ENCODE measurements around the gene ZBTB8OS. TPM values are rescaled to one million over a fixed set of nuclear protein-coding genes. Genes with fewer than 3 reads are reported as not detected.

The ZBTB8OS gene
- total and polyA plus RNA-seq, 12 donors: 9.7 to 83.0 (median 38.4) TPM

GRCh38 chr1:32695098-32695904 is 45.0 kb upstream of the ZBTB8OS start:
- DNase-seq: peak in 6 of 7 donors; percentile 75 to 93 (median 88)
- H3K4me1 ChIP-seq (replicated peaks in 1 of 2): peaks cover 0 to 19% of the 10 kb centered on the region in 2 donors

GRCh38 chr1:32693455-32694174 is 43.3 kb upstream of the ZBTB8OS start:
- H3K4me1 ChIP-seq (replicated peaks in 1 of 2): peaks cover 0 to 19% of the 10 kb centered on the region in 2 donors
- no peak for DNase-seq
- H3K27ac ChIP-seq: no peak overlapping the region
- no peak overlapping the region for H3K4me3 ChIP-seq
- no peaks in the 10 kb centered on the region for H3K27me3 ChIP-seq
- 92 to 96% (median 95%) methylated on average over 6 of the region's 6 CpGs for WGBS, 4 donors
- intact Hi-C loops (cut with DNase I): no loop called here
- no peaks in the 10 kb centered on the region for H3K36me3 ChIP-seq (replicated peaks in 1 of 2)
- no peak for TF ChIP-seq POLR2A (IDR thresholded peaks at IDR 0.05)
- TF ChIP-seq, protein P1, sequence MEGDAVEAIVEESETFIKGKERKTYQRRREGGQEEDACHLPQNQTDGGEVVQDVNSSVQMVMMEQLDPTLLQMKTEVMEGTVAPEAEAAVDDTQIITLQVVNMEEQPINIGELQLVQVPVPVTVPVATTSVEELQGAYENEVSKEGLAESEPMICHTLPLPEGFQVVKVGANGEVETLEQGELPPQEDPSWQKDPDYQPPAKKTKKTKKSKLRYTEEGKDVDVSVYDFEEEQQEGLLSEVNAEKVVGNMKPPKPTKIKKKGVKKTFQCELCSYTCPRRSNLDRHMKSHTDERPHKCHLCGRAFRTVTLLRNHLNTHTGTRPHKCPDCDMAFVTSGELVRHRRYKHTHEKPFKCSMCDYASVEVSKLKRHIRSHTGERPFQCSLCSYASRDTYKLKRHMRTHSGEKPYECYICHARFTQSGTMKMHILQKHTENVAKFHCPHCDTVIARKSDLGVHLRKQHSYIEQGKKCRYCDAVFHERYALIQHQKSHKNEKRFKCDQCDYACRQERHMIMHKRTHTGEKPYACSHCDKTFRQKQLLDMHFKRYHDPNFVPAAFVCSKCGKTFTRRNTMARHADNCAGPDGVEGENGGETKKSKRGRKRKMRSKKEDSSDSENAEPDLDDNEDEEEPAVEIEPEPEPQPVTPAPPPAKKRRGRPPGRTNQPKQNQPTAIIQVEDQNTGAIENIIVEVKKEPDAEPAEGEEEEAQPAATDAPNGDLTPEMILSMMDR (IDR thresholded peaks at IDR 0.05): no peak
- H3K9me3 ChIP-seq (replicated peaks in 1 of 3): no peaks in the 10 kb centered on the region

More at GRCh38 chr1:32695098-32695904, 45.0 kb upstream of the ZBTB8OS start:
- intact Hi-C loops (cut with DNase I): no loop called here
- H3K27ac ChIP-seq: peak overlapping the region in 2 of 5 donors; percentile 8 to 29
- 55 to 63% (median 61%) methylated on average over 12 to 17 of the region's 17 CpGs for WGBS, 4 donors
- H3K9me3 ChIP-seq (replicated peaks in 1 of 3): no peaks in the 10 kb centered on the region
- no peak for TF ChIP-seq POLR2A (IDR thresholded peaks at IDR 0.05)
- TF ChIP-seq, protein P1 (IDR thresholded peaks at IDR 0.05): no peak
- H3K36me3 ChIP-seq (replicated peaks in 1 of 2): no peaks in the 10 kb centered on the region
- no peak overlapping the region for H3K4me3 ChIP-seq
- H3K27me3 ChIP-seq: no peaks in the 10 kb centered on the region

- 96 to 98% (median 97%) methylated on average over 2 of the region's 2 CpGs for WGBS, 4 donors
- peaks cover 0 to 21% of the 10 kb centered on the region in 2 donors for H3K36me3 ChIP-seq (replicated peaks in 1 of 2)
Observed at GRCh38 chr1:32686387-32686786, 36.0 kb upstream of the ZBTB8OS start.

GRCh38 chr1:32685498-32685897 is 35.1 kb upstream of the ZBTB8OS start:
- Histone ChIP-seq H3K27ac (peak overlapping the region in 1 of 5 donors; percentile 1), H3K4me3 (no peak overlapping the region), H3K9me3 (replicated peaks in 1 of 3) (no peaks in the 10 kb centered on the region), H3K36me3 (replicated peaks in 1 of 2) (peaks cover 0 to 30% of the 10 kb centered on the region in 2 donors), H3K4me1 (replicated peaks in 1 of 2) (peaks cover 0 to 23% of the 10 kb centered on the region in 2 donors), H3K27me3 (no peaks in the 10 kb centered on the region)
- DNase-seq: peak in 1 of 7 donors; percentile 21
- intact Hi-C loops (cut with DNase I): no loop called here
- no peak for TF ChIP-seq POLR2A (IDR thresholded peaks at IDR 0.05)
- 56 to 75% (median 62%) methylated on average over 2 of the region's 2 CpGs for WGBS, 4 donors

More at GRCh38 chr1:32686387-32686786, 36.0 kb upstream of the ZBTB8OS start:
- Histone ChIP-seq H3K4me1 (replicated peaks in 1 of 2) (peaks cover 0 to 14% of the 10 kb centered on the region in 2 donors), H3K4me3 (no peak overlapping the region), H3K27ac (no peak overlapping the region), H3K9me3 (replicated peaks in 1 of 3) (no peaks in the 10 kb centered on the region), H3K27me3 (no peaks in the 10 kb centered on the region)
- no peak for TF ChIP-seq POLR2A (IDR thresholded peaks at IDR 0.05)
- TF ChIP-seq, protein P1 (IDR thresholded peaks at IDR 0.05): no peak
- peak in 1 of 7 donors; percentile 6 for DNase-seq
- intact Hi-C loops (cut with DNase I): no loop called here
